Measurements from ENCODE around the gene ROBO2. TPM values are rescaled to one million over a fixed set of nuclear protein-coding genes. Genes with fewer than 3 reads are reported as not detected.

ROBO2 gene
- total and polyA plus RNA-seq, 7 donors = 0.23 to 2.9 (median 0.38) TPM; not detected in 1

GRCh38 chr3:77222701-77223100 lies 182.8 kb downstream of the ROBO2 start:
- no peak overlapping the region for H3K27ac ChIP-seq
- DNase-seq = no peak
- intact Hi-C loops (cut with DNase I) = no loop called here
- H3K4me1 ChIP-seq = no peaks in the 10 kb centered on the region
- 65 to 78% methylated on average over 3 of the region's 3 CpGs for WGBS, 2 donors
- no peak overlapping the region for H3K4me3 ChIP-seq
- TF ChIP-seq EP300 (IDR thresholded peaks at IDR 0.05) (no peak), CTCF (IDR thresholded peaks at IDR 0.05) (no peak), POLR2AphosphoS5 (IDR thresholded peaks at IDR 0.05) (no peak), POLR2A (IDR thresholded peaks at IDR 0.05) (no peak)
- no peaks in the 10 kb centered on the region for H3K27me3 ChIP-seq
- no peaks in the 10 kb centered on the region for H3K9me3 ChIP-seq
- no peaks in the 10 kb centered on the region for H3K36me3 ChIP-seq

- Histone ChIP-seq H3K4me1 (no peaks in the 10 kb centered on the region), H3K27me3 (no peaks in the 10 kb centered on the region), H3K27ac (no peak overlapping the region), H3K4me3 (no peak overlapping the region), H3K36me3 (no peaks in the 10 kb centered on the region), H3K9me3 (no peaks in the 10 kb centered on the region)
- 15 to 64% methylated on average over 2 of the region's 2 CpGs for WGBS, 2 donors
- TF ChIP-seq POLR2A (IDR thresholded peaks at IDR 0.05) (no peak), EP300 (IDR thresholded peaks at IDR 0.05) (no peak)
- DNase-seq = no peak
- intact Hi-C loops (cut with DNase I) = no loop called here
Measured at GRCh38 chr3:77227567-77227966, 187.7 kb downstream of the ROBO2 start.

- Histone ChIP-seq H3K9me3 (no peaks in the 10 kb centered on the region), H3K27ac (no peak overlapping the region), H3K36me3 (no peaks in the 10 kb centered on the region), H3K4me3 (no peak overlapping the region), H3K4me1 (no peaks in the 10 kb centered on the region), H3K27me3 (no peaks in the 10 kb centered on the region)
- no peak for DNase-seq
- TF ChIP-seq CTCF (IDR thresholded peaks at IDR 0.05) = no peak
- TF ChIP-seq EP300 (IDR thresholded peaks at IDR 0.05) = no peak
- no peak for TF ChIP-seq POLR2AphosphoS5 (IDR thresholded peaks at IDR 0.05)
- 95 to 99% methylated on average over 2 of the region's 2 CpGs for WGBS, 2 donors
- intact Hi-C loops (cut with DNase I) = no loop called here
Measured at GRCh38 chr3:77232557-77232956, 192.7 kb downstream of the ROBO2 start.

GRCh38 chr3:77234004-77234403 lies 194.1 kb downstream of the ROBO2 start:
- H3K27ac ChIP-seq = no peak overlapping the region
- DNase-seq = no peak
- no peaks in the 10 kb centered on the region for H3K4me1 ChIP-seq
- TF ChIP-seq POLR2A (IDR thresholded peaks at IDR 0.05) = no peak
- TF ChIP-seq POLR2AphosphoS5 (IDR thresholded peaks at IDR 0.05) = no peak
- TF ChIP-seq CTCF (IDR thresholded peaks at IDR 0.05) = no peak
- H3K36me3 ChIP-seq = no peaks in the 10 kb centered on the region
- no peak overlapping the region for H3K4me3 ChIP-seq
- no peaks in the 10 kb centered on the region for H3K27me3 ChIP-seq
- intact Hi-C loops (cut with DNase I) = no loop called here
- no peaks in the 10 kb centered on the region for H3K9me3 ChIP-seq
- 50 to 71% methylated on average over 2 of the region's 2 CpGs for WGBS, 2 donors

- Histone ChIP-seq H3K27me3 (no peaks in the 10 kb centered on the region), H3K9me3 (no peaks in the 10 kb centered on the region), H3K4me1 (no peaks in the 10 kb centered on the region), H3K27ac (no peak overlapping the region), H3K4me3 (no peak overlapping the region), H3K36me3 (no peaks in the 10 kb centered on the region)
- intact Hi-C loops (cut with DNase I) = no loop called here
- no peak for DNase-seq
- TF ChIP-seq CTCF (IDR thresholded peaks at IDR 0.05) = no peak
- TF ChIP-seq POLR2A (IDR thresholded peaks at IDR 0.05) = no peak
- no peak for TF ChIP-seq POLR2AphosphoS5 (IDR thresholded peaks at IDR 0.05)
- TF ChIP-seq EP300 (IDR thresholded peaks at IDR 0.05) = no peak
- WGBS, 2 donors = 68 to 82% methylated on average over 7 of the region's 7 CpGs
Measured at GRCh38 chr3:77236118-77236517, 196.2 kb downstream of the ROBO2 start.
